HEK293 (cell line): Measurements from ENCODE around the gene DACT1.

Source experiments
- CTCF ChIA-PET: fragments of 350-600 bp; formaldehyde crosslinking; extraction: SDS; loops from one replicate; lab custom pipeline; 2021; ENCODE audit warnings: antibody characterized with exemption; lab: Yijun Ruan, JAX
- POLR2A ChIA-PET: fragments of 300-600 bp; formaldehyde crosslinking; extraction: SDS; loops from one replicate; lab custom pipeline; 2020; ENCODE audit warnings: antibody characterized with exemption, inconsistent platforms; lab: Yijun Ruan, JAX
- H3K27ac ChIP-seq: fragments of 200-500 bp; sonication (Bioruptor generic); 2 replicates; pipeline ENCODE4 v1.5.1; 2014; ENCODE audit warnings: low read depth, low read length, control low read depth, inconsistent platforms; ENCODE audit errors: extremely low read depth
- H3K36me3 ChIP-seq, 2 experiments: fragments of 200-500 bp in 1 of 2; sonication (Bioruptor generic) in 1 of 2; 1 replicate in 1 of 2; 2 replicates in 1 of 2; pipeline ENCODE4 v1.5.1; 2014 to 2017; ENCODE audit warnings: inconsistent platforms in 2 of 2, low read length in 2 of 2; ENCODE audit not compliant: control insufficient read depth in 2 of 2, insufficient read depth in 1 of 2
- H3K4me1 ChIP-seq: fragments of 200-500 bp; sonication (Bioruptor generic); 2 replicates; pipeline ENCODE4 v1.5.1; 2014; ENCODE audit warnings: mild to moderate bottlenecking, low read length, inconsistent platforms; ENCODE audit not compliant: control insufficient read depth, insufficient read depth
- H3K4me3 ChIP-seq: 2 replicates; pipeline ENCODE4 v1.5.1; 2011; ENCODE audit warnings: low read depth, mild to moderate bottlenecking, control low read depth, low read length, moderate library complexity
- H3K9me3 ChIP-seq: fragments of 200-500 bp; sonication (Bioruptor generic); 2 replicates; pipeline ENCODE4 v1.5.1; 2014; ENCODE audit warnings: low read depth, low read length, inconsistent platforms; ENCODE audit not compliant: control insufficient read depth, insufficient read depth
- BCL6B ChIP-seq: fragments of 450-650 bp; formaldehyde crosslinking; IDR thresholded peaks from 2 replicates; pipeline ENCODE4 v1.5.1; 2017; ENCODE audit warnings: missing biosample characterization, missing genetic modification characterization
- KLF17 ChIP-seq: fragments of 450-650 bp; formaldehyde crosslinking; IDR thresholded peaks from 2 replicates; pipeline ENCODE4 v1.5.1; 2016; ENCODE audit warnings: missing biosample characterization, missing genetic modification characterization
- SCRT2 ChIP-seq: fragments of 450-650 bp; formaldehyde crosslinking; IDR thresholded peaks from 2 replicates; pipeline ENCODE4 v1.5.1; 2016; ENCODE audit warnings: missing biosample characterization, missing genetic modification characterization
- ZNF155 ChIP-seq: fragments of 450-650 bp; formaldehyde crosslinking; IDR thresholded peaks from 2 replicates; pipeline ENCODE4 v1.5.1; 2016; ENCODE audit warnings: missing biosample characterization, missing genetic modification characterization
- ZNF184 ChIP-seq: fragments of 450-650 bp; IDR thresholded peaks from 2 replicates; pipeline ENCODE4 v1.5.1; 2018; ENCODE audit warnings: missing biosample characterization, mild to moderate bottlenecking, missing genetic modification characterization
- ZNF354C ChIP-seq: fragments of 450-650 bp; formaldehyde crosslinking; IDR thresholded peaks from 2 replicates; pipeline ENCODE4 v1.5.1; 2016; ENCODE audit warnings: missing biosample characterization, missing genetic modification characterization, low read depth, borderline replicate concordance
- ZNF555 ChIP-seq: fragments of 450-650 bp; formaldehyde crosslinking; conservative IDR thresholded peaks from 2 replicates; pipeline ENCODE4 v1.5.1; 2017; ENCODE audit warnings: missing biosample characterization, mild to moderate bottlenecking, missing genetic modification characterization, inconsistent platforms
- ZNF654 ChIP-seq: fragments of 450-650 bp; formaldehyde crosslinking; IDR thresholded peaks from 2 replicates; pipeline ENCODE4 v1.5.1; 2016; ENCODE audit warnings: low read depth, missing biosample characterization, missing genetic modification characterization
- ZNF670 ChIP-seq: fragments of 450-650 bp; formaldehyde crosslinking; IDR thresholded peaks from 2 replicates; pipeline ENCODE4 v1.5.1; 2016; ENCODE audit warnings: missing biosample characterization, missing genetic modification characterization, low read depth
- ZNF837 ChIP-seq: fragments of 450-650 bp; formaldehyde crosslinking; IDR thresholded peaks from 2 replicates; pipeline ENCODE4 v1.5.1; 2016; ENCODE audit warnings: missing biosample characterization, missing genetic modification characterization
- TF ChIP-seq, protein P1 (sequence below): fragments of 450-650 bp; formaldehyde crosslinking; IDR thresholded peaks from 2 replicates; pipeline ENCODE4 v1.5.1; 2016; ENCODE audit warnings: missing biosample characterization, missing genetic modification characterization
- TF ChIP-seq, protein P2 (sequence below): fragments of 450-650 bp; formaldehyde crosslinking; IDR thresholded peaks from 2 replicates; pipeline ENCODE4 v1.5.1; 2017; ENCODE audit warnings: missing biosample characterization, missing genetic modification characterization
- TF ChIP-seq, protein P3 (sequence below): fragments of 450-650 bp; formaldehyde crosslinking; IDR thresholded peaks from 2 replicates; pipeline ENCODE4 v1.5.1; 2016; ENCODE audit warnings: missing biosample characterization, missing genetic modification characterization, borderline replicate concordance
- TF ChIP-seq, protein P4 (sequence below): fragments of 450-650 bp; formaldehyde crosslinking; IDR thresholded peaks from 2 replicates; pipeline ENCODE4 v1.5.1; 2017; ENCODE audit warnings: missing biosample characterization, mild to moderate bottlenecking, missing genetic modification characterization, moderate library complexity
- TF ChIP-seq, protein P5 (sequence below): fragments of 450-650 bp; formaldehyde crosslinking; IDR thresholded peaks from 2 replicates; pipeline ENCODE4 v1.5.1; 2016; ENCODE audit warnings: missing biosample characterization, missing genetic modification characterization, low read depth

DACT1 gene

DNA sequence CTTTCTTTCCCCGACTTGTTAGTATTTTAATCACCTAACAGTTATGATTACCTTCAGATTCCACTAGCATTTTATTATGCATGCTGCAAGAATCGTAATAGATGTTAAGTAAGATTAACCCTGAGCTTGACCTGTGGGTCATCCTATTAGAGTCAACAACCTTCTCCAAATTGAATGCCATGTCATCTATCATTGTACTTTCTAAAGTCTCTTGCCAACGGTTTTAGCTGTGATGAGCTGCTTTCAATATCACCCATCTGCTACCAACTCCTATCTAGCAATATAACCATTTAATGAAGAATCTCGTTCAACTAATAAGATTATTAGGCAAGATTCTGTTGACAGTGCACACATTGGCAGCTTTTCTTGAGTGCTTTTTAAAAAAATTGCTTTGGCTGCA, 33.7 kb downstream of the DACT1 start:
- Histone ChIP-seq H3K4me3 (no peak overlapping the region), H3K9me3 (no peaks in the 10 kb centered on the region), H3K27ac (no peak overlapping the region), H3K4me1 (peaks cover 37% of the 10 kb centered on the region), H3K36me3 (no peaks in the 10 kb centered on the region)
- TF ChIP-seq ZNF155 = no peak
- no peak for TF ChIP-seq ZNF555 (tag by site-specific recombination)
- no peak for TF ChIP-seq BCL6B
- TF ChIP-seq KLF17 = no peak
- TF ChIP-seq SCRT2 (tag by site-specific recombination) = no peak
- no peak for TF ChIP-seq ZNF654 (tag by site-specific recombination)
- TF ChIP-seq, protein P1, sequence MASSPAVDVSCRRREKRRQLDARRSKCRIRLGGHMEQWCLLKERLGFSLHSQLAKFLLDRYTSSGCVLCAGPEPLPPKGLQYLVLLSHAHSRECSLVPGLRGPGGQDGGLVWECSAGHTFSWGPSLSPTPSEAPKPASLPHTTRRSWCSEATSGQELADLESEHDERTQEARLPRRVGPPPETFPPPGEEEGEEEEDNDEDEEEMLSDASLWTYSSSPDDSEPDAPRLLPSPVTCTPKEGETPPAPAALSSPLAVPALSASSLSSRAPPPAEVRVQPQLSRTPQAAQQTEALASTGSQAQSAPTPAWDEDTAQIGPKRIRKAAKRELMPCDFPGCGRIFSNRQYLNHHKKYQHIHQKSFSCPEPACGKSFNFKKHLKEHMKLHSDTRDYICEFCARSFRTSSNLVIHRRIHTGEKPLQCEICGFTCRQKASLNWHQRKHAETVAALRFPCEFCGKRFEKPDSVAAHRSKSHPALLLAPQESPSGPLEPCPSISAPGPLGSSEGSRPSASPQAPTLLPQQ (tag by site-specific recombination) = no peak
- no peak for TF ChIP-seq ZNF837
- no peak for TF ChIP-seq ZNF184
- TF ChIP-seq ZNF670 (tag by site-specific recombination) = no peak
- TF ChIP-seq, protein P2, sequence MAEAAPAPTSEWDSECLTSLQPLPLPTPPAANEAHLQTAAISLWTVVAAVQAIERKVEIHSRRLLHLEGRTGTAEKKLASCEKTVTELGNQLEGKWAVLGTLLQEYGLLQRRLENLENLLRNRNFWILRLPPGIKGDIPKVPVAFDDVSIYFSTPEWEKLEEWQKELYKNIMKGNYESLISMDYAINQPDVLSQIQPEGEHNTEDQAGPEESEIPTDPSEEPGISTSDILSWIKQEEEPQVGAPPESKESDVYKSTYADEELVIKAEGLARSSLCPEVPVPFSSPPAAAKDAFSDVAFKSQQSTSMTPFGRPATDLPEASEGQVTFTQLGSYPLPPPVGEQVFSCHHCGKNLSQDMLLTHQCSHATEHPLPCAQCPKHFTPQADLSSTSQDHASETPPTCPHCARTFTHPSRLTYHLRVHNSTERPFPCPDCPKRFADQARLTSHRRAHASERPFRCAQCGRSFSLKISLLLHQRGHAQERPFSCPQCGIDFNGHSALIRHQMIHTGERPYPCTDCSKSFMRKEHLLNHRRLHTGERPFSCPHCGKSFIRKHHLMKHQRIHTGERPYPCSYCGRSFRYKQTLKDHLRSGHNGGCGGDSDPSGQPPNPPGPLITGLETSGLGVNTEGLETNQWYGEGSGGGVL (tag by site-specific recombination) = no peak
- TF ChIP-seq, protein P3, sequence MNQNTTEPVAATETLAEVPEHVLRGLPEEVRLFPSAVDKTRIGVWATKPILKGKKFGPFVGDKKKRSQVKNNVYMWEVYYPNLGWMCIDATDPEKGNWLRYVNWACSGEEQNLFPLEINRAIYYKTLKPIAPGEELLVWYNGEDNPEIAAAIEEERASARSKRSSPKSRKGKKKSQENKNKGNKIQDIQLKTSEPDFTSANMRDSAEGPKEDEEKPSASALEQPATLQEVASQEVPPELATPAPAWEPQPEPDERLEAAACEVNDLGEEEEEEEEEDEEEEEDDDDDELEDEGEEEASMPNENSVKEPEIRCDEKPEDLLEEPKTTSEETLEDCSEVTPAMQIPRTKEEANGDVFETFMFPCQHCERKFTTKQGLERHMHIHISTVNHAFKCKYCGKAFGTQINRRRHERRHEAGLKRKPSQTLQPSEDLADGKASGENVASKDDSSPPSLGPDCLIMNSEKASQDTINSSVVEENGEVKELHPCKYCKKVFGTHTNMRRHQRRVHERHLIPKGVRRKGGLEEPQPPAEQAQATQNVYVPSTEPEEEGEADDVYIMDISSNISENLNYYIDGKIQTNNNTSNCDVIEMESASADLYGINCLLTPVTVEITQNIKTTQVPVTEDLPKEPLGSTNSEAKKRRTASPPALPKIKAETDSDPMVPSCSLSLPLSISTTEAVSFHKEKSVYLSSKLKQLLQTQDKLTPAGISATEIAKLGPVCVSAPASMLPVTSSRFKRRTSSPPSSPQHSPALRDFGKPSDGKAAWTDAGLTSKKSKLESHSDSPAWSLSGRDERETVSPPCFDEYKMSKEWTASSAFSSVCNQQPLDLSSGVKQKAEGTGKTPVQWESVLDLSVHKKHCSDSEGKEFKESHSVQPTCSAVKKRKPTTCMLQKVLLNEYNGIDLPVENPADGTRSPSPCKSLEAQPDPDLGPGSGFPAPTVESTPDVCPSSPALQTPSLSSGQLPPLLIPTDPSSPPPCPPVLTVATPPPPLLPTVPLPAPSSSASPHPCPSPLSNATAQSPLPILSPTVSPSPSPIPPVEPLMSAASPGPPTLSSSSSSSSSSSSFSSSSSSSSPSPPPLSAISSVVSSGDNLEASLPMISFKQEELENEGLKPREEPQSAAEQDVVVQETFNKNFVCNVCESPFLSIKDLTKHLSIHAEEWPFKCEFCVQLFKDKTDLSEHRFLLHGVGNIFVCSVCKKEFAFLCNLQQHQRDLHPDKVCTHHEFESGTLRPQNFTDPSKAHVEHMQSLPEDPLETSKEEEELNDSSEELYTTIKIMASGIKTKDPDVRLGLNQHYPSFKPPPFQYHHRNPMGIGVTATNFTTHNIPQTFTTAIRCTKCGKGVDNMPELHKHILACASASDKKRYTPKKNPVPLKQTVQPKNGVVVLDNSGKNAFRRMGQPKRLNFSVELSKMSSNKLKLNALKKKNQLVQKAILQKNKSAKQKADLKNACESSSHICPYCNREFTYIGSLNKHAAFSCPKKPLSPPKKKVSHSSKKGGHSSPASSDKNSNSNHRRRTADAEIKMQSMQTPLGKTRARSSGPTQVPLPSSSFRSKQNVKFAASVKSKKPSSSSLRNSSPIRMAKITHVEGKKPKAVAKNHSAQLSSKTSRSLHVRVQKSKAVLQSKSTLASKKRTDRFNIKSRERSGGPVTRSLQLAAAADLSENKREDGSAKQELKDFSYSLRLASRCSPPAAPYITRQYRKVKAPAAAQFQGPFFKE (tag by site-specific recombination) = no peak
- TF ChIP-seq, protein P4, sequence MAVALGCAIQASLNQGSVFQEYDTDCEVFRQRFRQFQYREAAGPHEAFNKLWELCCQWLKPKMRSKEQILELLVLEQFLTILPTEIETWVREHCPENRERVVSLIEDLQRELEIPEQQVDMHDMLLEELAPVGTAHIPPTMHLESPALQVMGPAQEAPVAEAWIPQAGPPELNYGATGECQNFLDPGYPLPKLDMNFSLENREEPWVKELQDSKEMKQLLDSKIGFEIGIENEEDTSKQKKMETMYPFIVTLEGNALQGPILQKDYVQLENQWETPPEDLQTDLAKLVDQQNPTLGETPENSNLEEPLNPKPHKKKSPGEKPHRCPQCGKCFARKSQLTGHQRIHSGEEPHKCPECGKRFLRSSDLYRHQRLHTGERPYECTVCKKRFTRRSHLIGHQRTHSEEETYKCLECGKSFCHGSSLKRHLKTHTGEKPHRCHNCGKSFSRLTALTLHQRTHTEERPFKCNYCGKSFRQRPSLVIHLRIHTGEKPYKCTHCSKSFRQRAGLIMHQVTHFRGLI (tag by site-specific recombination) = no peak
- no peak for TF ChIP-seq ZNF354C
- TF ChIP-seq, protein P5, sequence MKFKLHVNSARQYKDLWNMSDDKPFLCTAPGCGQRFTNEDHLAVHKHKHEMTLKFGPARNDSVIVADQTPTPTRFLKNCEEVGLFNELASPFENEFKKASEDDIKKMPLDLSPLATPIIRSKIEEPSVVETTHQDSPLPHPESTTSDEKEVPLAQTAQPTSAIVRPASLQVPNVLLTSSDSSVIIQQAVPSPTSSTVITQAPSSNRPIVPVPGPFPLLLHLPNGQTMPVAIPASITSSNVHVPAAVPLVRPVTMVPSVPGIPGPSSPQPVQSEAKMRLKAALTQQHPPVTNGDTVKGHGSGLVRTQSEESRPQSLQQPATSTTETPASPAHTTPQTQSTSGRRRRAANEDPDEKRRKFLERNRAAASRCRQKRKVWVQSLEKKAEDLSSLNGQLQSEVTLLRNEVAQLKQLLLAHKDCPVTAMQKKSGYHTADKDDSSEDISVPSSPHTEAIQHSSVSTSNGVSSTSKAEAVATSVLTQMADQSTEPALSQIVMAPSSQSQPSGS (tag by site-specific recombination) = no peak
- CTCF ChIA-PET = interaction anchor here (0.7 kb wide), 1 partner anchor 347 kb away, joined by 5 read pairs; no protein-coding TSS in a partner anchor
- POLR2A ChIA-PET = no interaction called here
